ENCODE results near the gene SPAG9.
"Not testable (repeated sequence)": the region's sequence is repeated elsewhere in the genome, so short reads cannot be mapped to it uniquely, and the experiment has no call there.

The SPAG9 gene

GRCh38 chr17:51133365-51133764 is 12.7 kb upstream of the SPAG9 start:
- no peak overlapping the region for H3K4me3 ChIP-seq (ENCODE audit: low read depth, low read length)
- TF ChIP-seq CTCF (IDR thresholded peaks at IDR 0.05; ENCODE audit: borderline replicate concordance, insufficient read depth, low read depth, low read length) = no peak

GRCh38 chr17:51132964-51133319 is 12.3 kb upstream of the SPAG9 start:
- no peak for TF ChIP-seq CTCF (IDR thresholded peaks at IDR 0.05; ENCODE audit: borderline replicate concordance, insufficient read depth, low read depth, low read length)
- no peak overlapping the region for H3K4me3 ChIP-seq (ENCODE audit: low read depth, low read length)

GRCh38 chr17:51128076-51128475 is 7.4 kb upstream of the SPAG9 start:
- no peak for TF ChIP-seq CTCF (IDR thresholded peaks at IDR 0.05; ENCODE audit: borderline replicate concordance, insufficient read depth, low read depth, low read length)
- no peak overlapping the region for H3K4me3 ChIP-seq (ENCODE audit: low read depth, low read length)

GRCh38 chr17:51124640-51125503 is 4.2 kb upstream of the SPAG9 start:
- no peak overlapping the region for H3K4me3 ChIP-seq (ENCODE audit: low read depth, low read length)
- TF ChIP-seq CTCF (IDR thresholded peaks at IDR 0.05; ENCODE audit: borderline replicate concordance, insufficient read depth, low read depth, low read length) = no peak

GRCh38 chr17:51122473-51123115 is 1.9 kb upstream of the SPAG9 start:
- not testable (repeated sequence) for H3K4me3 ChIP-seq (ENCODE audit: low read depth, low read length)

- H3K4me3 ChIP-seq (ENCODE audit: low read depth, low read length) = peak overlapping the region; percentile 29
- no peak for TF ChIP-seq CTCF (IDR thresholded peaks at IDR 0.05; ENCODE audit: borderline replicate concordance, insufficient read depth, low read depth, low read length)
These were observed 1.2 kb upstream of the SPAG9 start for GRCh38 chr17:51121620-51122472.

- TF ChIP-seq CTCF (IDR thresholded peaks at IDR 0.05; ENCODE audit: borderline replicate concordance, insufficient read depth, low read depth, low read length) = no peak
- H3K4me3 ChIP-seq (ENCODE audit: low read depth, low read length) = peak overlapping the region; percentile 91
These were observed 320 bp downstream of the SPAG9 start for GRCh38 chr17:51120357-51120738.

All from GM12875 (cell line).